Calu3 (cell line): ENCODE data around the gene ZBTB20. TPM values are rescaled to one million over a fixed set of nuclear protein-coding genes. Genes with fewer than 3 reads are reported as not detected.

Experiments used
- BruUV-seq: library from RNA; stranded (reverse); fragments of 400-500 nt; replicated peaks from 2 replicates; lab custom pipeline; 2021; lab: Mats Ljungman, UMichigan
- CTCF ChIA-PET: fragments of 300-600 bp; sonication (Branson Sonifier 250); formaldehyde crosslinking; loops from one replicate; lab custom pipeline; 2022; ENCODE audit warnings: antibody characterized with exemption; lab: Charles Lee
- DNase-seq: peaks from one replicate; pipeline ENCODE4 v3.0.0; 2022
- H3K27ac Mint-ChIP-seq: one replicate; pipeline ENCODE4 v1.8.0; 2022; ENCODE audit warnings: mixed read lengths; ENCODE audit not compliant: unreplicated experiment
- H3K27me3 Mint-ChIP-seq: one replicate; pipeline ENCODE4 v1.8.0; 2022; ENCODE audit warnings: mixed read lengths; ENCODE audit not compliant: unreplicated experiment
- H3K36me3 Mint-ChIP-seq: one replicate; pipeline ENCODE4 v1.8.0; 2022; ENCODE audit warnings: mild to moderate bottlenecking, moderate library complexity, mixed read lengths; ENCODE audit not compliant: insufficient read depth, unreplicated experiment
- H3K4me1 Mint-ChIP-seq: one replicate; pipeline ENCODE4 v1.8.0; 2022; ENCODE audit warnings: mild to moderate bottlenecking, low read depth, mixed read lengths; ENCODE audit not compliant: unreplicated experiment
- H3K4me3 Mint-ChIP-seq: one replicate; pipeline ENCODE4 v1.8.0; 2022; ENCODE audit warnings: mild to moderate bottlenecking, low read depth, moderate library complexity, mixed read lengths; ENCODE audit not compliant: unreplicated experiment
- H3K9me3 Mint-ChIP-seq: one replicate; pipeline ENCODE4 v1.8.0; 2022; ENCODE audit warnings: low read depth, mixed read lengths; ENCODE audit not compliant: unreplicated experiment
- intact Hi-C: fragments of 100-400 bp; cut with micrococcal nuclease; formaldehyde crosslinking; loops from one replicate; pipeline ENCODE4 v1.10.0; 2022; ENCODE audit not compliant: unreplicated experiment
- total RNA-seq: library from RNA; stranded (reverse); gene quantifications from 2 replicates; pipeline ENCODE4 v1.2.3, GENCODE V29; 2022
- TF ChIP-seq, protein P1 (sequence below): fragments of 200-600 bp; IDR thresholded peaks from one replicate; pipeline ENCODE4 v1.8.0; 2022; ENCODE audit warnings: antibody characterized with exemption; ENCODE audit not compliant: unreplicated experiment

The ZBTB20 gene
- total RNA-seq, 1 experiment from 2014 or later = 24.1 TPM

DNA sequence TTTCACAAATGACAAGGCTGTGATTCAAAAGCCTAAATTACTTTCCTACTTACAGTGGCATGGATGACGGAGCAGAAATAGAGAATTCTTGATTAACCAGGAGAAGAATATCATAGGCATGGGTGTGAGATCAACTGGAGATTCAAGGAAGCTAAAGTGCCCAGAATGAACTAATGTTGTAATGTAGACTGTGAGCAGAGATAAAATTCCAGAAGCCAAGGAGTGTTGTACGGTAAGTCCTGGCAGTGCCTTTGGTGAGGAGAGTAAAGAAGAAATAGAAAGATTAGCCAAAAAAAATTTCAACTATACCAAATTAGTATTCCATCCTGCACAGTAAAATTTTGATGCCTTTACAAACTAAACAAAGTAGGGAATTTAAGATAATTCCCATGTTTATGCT lies 75.9 kb downstream of the ZBTB20 start:
- no peaks in the 10 kb centered on the region for H3K36me3 Mint-ChIP-seq
- CTCF ChIA-PET = no interaction called here
- intact Hi-C loops = no loop called here
- no peaks in the 10 kb centered on the region for H3K27me3 Mint-ChIP-seq
- no peak overlapping the region for H3K27ac Mint-ChIP-seq
- no TSS peak for BruUV-seq
- H3K4me3 Mint-ChIP-seq = no peak overlapping the region
- H3K9me3 Mint-ChIP-seq = no peaks in the 10 kb centered on the region
- TF ChIP-seq, protein P1, sequence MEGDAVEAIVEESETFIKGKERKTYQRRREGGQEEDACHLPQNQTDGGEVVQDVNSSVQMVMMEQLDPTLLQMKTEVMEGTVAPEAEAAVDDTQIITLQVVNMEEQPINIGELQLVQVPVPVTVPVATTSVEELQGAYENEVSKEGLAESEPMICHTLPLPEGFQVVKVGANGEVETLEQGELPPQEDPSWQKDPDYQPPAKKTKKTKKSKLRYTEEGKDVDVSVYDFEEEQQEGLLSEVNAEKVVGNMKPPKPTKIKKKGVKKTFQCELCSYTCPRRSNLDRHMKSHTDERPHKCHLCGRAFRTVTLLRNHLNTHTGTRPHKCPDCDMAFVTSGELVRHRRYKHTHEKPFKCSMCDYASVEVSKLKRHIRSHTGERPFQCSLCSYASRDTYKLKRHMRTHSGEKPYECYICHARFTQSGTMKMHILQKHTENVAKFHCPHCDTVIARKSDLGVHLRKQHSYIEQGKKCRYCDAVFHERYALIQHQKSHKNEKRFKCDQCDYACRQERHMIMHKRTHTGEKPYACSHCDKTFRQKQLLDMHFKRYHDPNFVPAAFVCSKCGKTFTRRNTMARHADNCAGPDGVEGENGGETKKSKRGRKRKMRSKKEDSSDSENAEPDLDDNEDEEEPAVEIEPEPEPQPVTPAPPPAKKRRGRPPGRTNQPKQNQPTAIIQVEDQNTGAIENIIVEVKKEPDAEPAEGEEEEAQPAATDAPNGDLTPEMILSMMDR = no peak
- no peak for DNase-seq
- peaks cover 33% of the 10 kb centered on the region for H3K4me1 Mint-ChIP-seq

DNA sequence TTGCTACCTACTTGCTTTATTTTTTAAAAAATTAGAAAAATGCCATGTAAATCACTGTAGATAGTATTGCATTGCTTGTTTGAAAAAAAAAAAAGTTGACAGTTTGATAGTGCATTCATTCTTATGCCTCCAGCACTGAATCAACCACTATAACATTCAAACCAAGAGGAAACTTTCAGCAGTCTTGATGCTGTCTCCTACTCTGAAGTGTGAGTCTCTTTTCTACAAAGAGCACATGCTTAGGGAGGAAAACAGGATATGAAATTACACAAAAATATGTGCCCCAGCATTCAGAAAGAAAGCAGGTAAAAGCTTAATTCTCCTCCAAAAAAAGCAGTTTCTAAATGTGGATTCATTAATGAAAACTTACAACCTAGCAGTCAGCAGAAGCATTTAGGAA lies 78.3 kb downstream of the ZBTB20 start:
- H3K27ac Mint-ChIP-seq = no peak overlapping the region
- H3K36me3 Mint-ChIP-seq = no peaks in the 10 kb centered on the region
- TF ChIP-seq, protein P1 = no peak
- no peak overlapping the region for H3K4me3 Mint-ChIP-seq
- DNase-seq = no peak
- intact Hi-C loops = no loop called here
- no TSS peak for BruUV-seq
- no peaks in the 10 kb centered on the region for H3K27me3 Mint-ChIP-seq
- CTCF ChIA-PET = interaction anchor here (0.7 kb wide), 1 partner anchor 18 kb away, joined by 3 read pairs; no protein-coding TSS in a partner anchor
- H3K4me1 Mint-ChIP-seq = peaks cover 25% of the 10 kb centered on the region
- H3K9me3 Mint-ChIP-seq = no peaks in the 10 kb centered on the region

DNA sequence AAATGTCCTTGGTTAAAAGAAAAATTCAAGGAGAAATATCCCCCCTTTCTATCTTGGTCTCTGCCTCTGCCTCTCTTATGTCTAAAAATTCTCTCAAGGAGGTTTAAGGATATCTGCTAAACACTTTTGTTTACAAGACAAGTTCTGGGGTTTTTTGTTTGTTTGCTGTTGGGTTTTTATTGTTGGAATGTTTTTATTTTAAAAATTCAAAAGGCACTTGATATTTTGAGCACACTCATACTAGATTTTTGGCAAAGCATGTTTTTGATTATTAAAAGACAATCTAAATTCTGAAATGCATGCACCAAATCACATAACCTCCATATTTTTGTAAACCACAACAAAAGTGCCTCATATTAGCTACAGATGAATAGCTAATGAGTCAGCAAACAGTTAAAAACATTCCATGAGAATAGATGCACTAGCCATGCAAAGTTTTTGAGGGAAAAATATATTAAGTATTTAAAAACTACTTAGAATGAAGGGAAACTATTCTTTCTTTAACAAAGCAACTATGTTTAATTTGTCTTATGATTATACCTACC lies 84.6 kb downstream of the ZBTB20 start:
- TF ChIP-seq, protein P1 = no peak
- no peak overlapping the region for H3K27ac Mint-ChIP-seq
- H3K9me3 Mint-ChIP-seq = peaks cover 4% of the 10 kb centered on the region
- CTCF ChIA-PET = no interaction called here
- H3K4me3 Mint-ChIP-seq = no peak overlapping the region
- no peaks in the 10 kb centered on the region for H3K27me3 Mint-ChIP-seq
- H3K36me3 Mint-ChIP-seq = no peaks in the 10 kb centered on the region
- no TSS peak for BruUV-seq
- H3K4me1 Mint-ChIP-seq = peaks cover 8% of the 10 kb centered on the region
- intact Hi-C loops = no loop called here
- DNase-seq = no peak

DNA sequence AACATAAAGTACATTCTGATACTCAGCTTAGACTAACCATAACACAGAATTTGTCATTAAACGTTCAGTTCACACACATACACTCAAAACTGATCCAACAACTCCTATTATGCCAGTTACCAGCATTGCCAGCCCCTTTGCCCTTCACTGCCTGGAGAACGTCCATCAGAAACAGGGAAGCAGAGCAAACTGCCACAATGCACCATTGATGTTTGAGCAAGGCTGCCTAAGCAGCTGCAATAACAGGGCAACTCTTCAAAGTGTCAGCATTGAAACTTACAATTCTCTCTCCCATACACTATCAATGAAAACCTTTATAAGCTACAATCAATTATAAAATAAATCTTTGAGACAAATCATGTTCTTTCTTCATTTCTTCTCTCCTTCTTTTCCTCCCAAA lies 85.1 kb downstream of the ZBTB20 start:
- CTCF ChIA-PET = no interaction called here
- Mint-ChIP-seq H3K4me1 (peaks cover 8% of the 10 kb centered on the region), H3K4me3 (no peak overlapping the region), H3K27me3 (no peaks in the 10 kb centered on the region), H3K9me3 (peaks cover 4% of the 10 kb centered on the region), H3K36me3 (no peaks in the 10 kb centered on the region), H3K27ac (no peak overlapping the region)
- no TSS peak for BruUV-seq
- intact Hi-C loops = no loop called here
- TF ChIP-seq, protein P1 = no peak
- no peak for DNase-seq
